H9 (cell line): Measurements from ENCODE around the gene PPP1R14B. TPM values are rescaled to one million over a fixed set of nuclear protein-coding genes. Genes with fewer than 3 reads are reported as not detected.

Experiments
- DNase-seq: peaks from one replicate; pipeline ENCODE4 v3.0.0-alpha.2; 2017
- H2AFZ ChIP-seq: one replicate; pipeline ENCODE4 v1.6.1; 2013; ENCODE audit warnings: mild to moderate bottlenecking, low read length, control low read depth, moderate library complexity
- H2AK5ac ChIP-seq: 2 replicates; pipeline ENCODE4 v1.6.1; 2013; ENCODE audit warnings: low read length, control low read depth, mixed read lengths; ENCODE audit not compliant: insufficient read length
- H2BK120ac ChIP-seq: one replicate; pipeline ENCODE4 v1.6.1; 2013; ENCODE audit warnings: low read depth, mild to moderate bottlenecking, low read length, control low read depth, inconsistent platforms; ENCODE audit not compliant: poor library complexity, severe bottlenecking
- H2BK12ac ChIP-seq: 2 replicates; pipeline ENCODE4 v1.6.1; 2013; ENCODE audit warnings: low read length, control low read depth, mixed read lengths, low read depth; ENCODE audit not compliant: insufficient read length
- H2BK15ac ChIP-seq: 2 replicates; pipeline ENCODE4 v1.6.1; 2013; ENCODE audit warnings: low read depth, low read length, control low read depth
- H2BK20ac ChIP-seq: one replicate; pipeline ENCODE4 v1.6.1; 2013; ENCODE audit warnings: low read depth, mild to moderate bottlenecking, low read length, control low read depth, inconsistent platforms; ENCODE audit not compliant: poor library complexity, severe bottlenecking
- H2BK5ac ChIP-seq: 2 replicates; pipeline ENCODE4 v1.6.1; 2013; ENCODE audit warnings: low read length, control low read depth, mixed read lengths; ENCODE audit not compliant: insufficient read length
- H3K14ac ChIP-seq: 2 replicates; pipeline ENCODE4 v1.6.1; 2013; ENCODE audit warnings: low read length, control low read depth; ENCODE audit not compliant: insufficient read depth
- H3K18ac ChIP-seq: 2 replicates; pipeline ENCODE4 v1.6.1; 2013; ENCODE audit warnings: low read depth, mild to moderate bottlenecking, mixed read lengths, low read length, control low read depth; ENCODE audit not compliant: insufficient read length
- H3K23ac ChIP-seq: 2 replicates; pipeline ENCODE4 v1.6.1; 2013; ENCODE audit warnings: low read length, control low read depth, mixed read lengths, low read depth; ENCODE audit not compliant: insufficient read length
- H3K23me2 ChIP-seq: 2 replicates; pipeline ENCODE4 v1.6.1; 2013; ENCODE audit warnings: low read depth, mild to moderate bottlenecking, mixed read lengths, low read length, control low read depth; ENCODE audit not compliant: insufficient read length, poor library complexity, severe bottlenecking
- H3K27ac ChIP-seq: 2 replicates; pipeline ENCODE4 v1.5.1; 2013; ENCODE audit warnings: low read length, control low read depth, mixed read lengths, low read depth; ENCODE audit not compliant: insufficient read length
- H3K27me3 ChIP-seq: 2 replicates; pipeline ENCODE4 v1.6.1; 2013; ENCODE audit warnings: low read length, control low read depth, inconsistent platforms; ENCODE audit not compliant: insufficient read depth
- H3K4ac ChIP-seq: 2 replicates; pipeline ENCODE4 v1.6.1; 2013; ENCODE audit warnings: low read depth, mild to moderate bottlenecking, control low read depth, inconsistent platforms, low read length, moderate library complexity
- H3K4me1 ChIP-seq: 2 replicates; pipeline ENCODE4 v1.6.1; 2013; ENCODE audit warnings: low read length, control low read depth, inconsistent platforms; ENCODE audit not compliant: insufficient read depth
- H3K4me2 ChIP-seq: 2 replicates; pipeline ENCODE4 v1.6.1; 2013; ENCODE audit warnings: low read length, control low read depth, mixed read lengths; ENCODE audit not compliant: insufficient read length, insufficient read depth
- H3K56ac ChIP-seq: 2 replicates; pipeline ENCODE4 v1.6.1; 2013; ENCODE audit warnings: low read depth, mild to moderate bottlenecking, mixed read lengths, low read length, control low read depth; ENCODE audit not compliant: insufficient read length
- H3K79me1 ChIP-seq: 2 replicates; pipeline ENCODE4 v1.6.1; 2013; ENCODE audit warnings: low read depth, mild to moderate bottlenecking, moderate library complexity, low read length, control low read depth, inconsistent platforms; ENCODE audit not compliant: insufficient read depth, poor library complexity, severe bottlenecking
- H3K79me2 ChIP-seq: 2 replicates; pipeline ENCODE4 v1.6.1; 2013; ENCODE audit warnings: low read length, control low read depth, inconsistent platforms; ENCODE audit not compliant: insufficient read depth
- H3K9ac ChIP-seq: 2 replicates; pipeline ENCODE4 v1.6.1; 2013; ENCODE audit warnings: low read length, control low read depth, mixed read lengths; ENCODE audit not compliant: insufficient read length; ENCODE audit errors: extremely low read depth
- H3K9me3 ChIP-seq: one replicate; pipeline ENCODE4 v1.6.1; 2013; ENCODE audit warnings: low read depth, low read length, inconsistent platforms; ENCODE audit not compliant: control insufficient read depth
- H3T11ph ChIP-seq: one replicate; pipeline ENCODE4 v1.6.1; 2013; ENCODE audit warnings: mild to moderate bottlenecking, low read length, control low read depth, inconsistent platforms
- H4K20me1 ChIP-seq: one replicate; pipeline ENCODE4 v1.6.1; 2013; ENCODE audit not compliant: control insufficient read depth, insufficient read length, insufficient read depth
- H4K5ac ChIP-seq: 2 replicates; pipeline ENCODE4 v1.6.1; 2013; ENCODE audit warnings: low read depth, mild to moderate bottlenecking, mixed read lengths, low read length, control low read depth; ENCODE audit not compliant: insufficient read length
- H4K8ac ChIP-seq: replicated peaks from 2 replicates; pipeline ENCODE4 v1.6.1; 2013; ENCODE audit warnings: low read length, control low read depth, mixed read lengths, low read depth; ENCODE audit not compliant: insufficient read length
- H4K91ac ChIP-seq: 2 replicates; pipeline ENCODE4 v1.6.1; 2013; ENCODE audit warnings: low read depth, mild to moderate bottlenecking, moderate library complexity, mixed read lengths, low read length, control low read depth; ENCODE audit not compliant: insufficient read length
- H3K27ac Mint-ChIP-seq, 3 experiments: 2 replicates in 2 of 3; 3 replicates in 1 of 3; pipeline ENCODE4 v1.8.0; 2020 to 2021; ENCODE audit warnings: mixed read lengths in 3 of 3, mild to moderate bottlenecking in 1 of 3, moderate library complexity in 1 of 3
- H3K27me3 Mint-ChIP-seq: 2 replicates; pipeline ENCODE4 v1.8.0; 2021; ENCODE audit warnings: low read depth, mild to moderate bottlenecking, moderate library complexity, mixed read lengths
- H3K36me3 Mint-ChIP-seq, 3 experiments: 2 replicates in 2 of 3; 3 replicates in 1 of 3; pipeline ENCODE4 v1.8.0; 2020 to 2021; ENCODE audit warnings: low read depth in 3 of 3, mixed read lengths in 3 of 3; ENCODE audit not compliant: insufficient read depth in 1 of 3
- H3K4me1 Mint-ChIP-seq, 2 experiments: 2 replicates each; pipeline ENCODE4 v1.8.0; 2020; ENCODE audit warnings: mixed read lengths in 2 of 2
- H3K4me3 Mint-ChIP-seq, 2 experiments: 2 replicates in 1 of 2; 3 replicates in 1 of 2; pipeline ENCODE4 v1.8.0; 2020 to 2021; ENCODE audit warnings: mild to moderate bottlenecking in 2 of 2, mixed read lengths in 2 of 2, moderate library complexity in 1 of 2
- H3K9me3 Mint-ChIP-seq, 2 experiments: 2 replicates in 1 of 2; 3 replicates in 1 of 2; pipeline ENCODE4 v1.8.0; 2020; ENCODE audit warnings: mild to moderate bottlenecking in 2 of 2, mixed read lengths in 2 of 2, moderate library complexity in 1 of 2
- WGBS: extraction: QIAGEN DNeasy Blood & Tissue Kit; methylation state at CpG from one replicate; pipeline ENCODE4 v1.1.7; 2013; ENCODE audit warnings: missing lambda C conversion rate, low lambda C conversion rate, mixed read lengths; ENCODE audit not compliant: insufficient read length; ENCODE audit errors: extremely low coverage; 5-methylcytosine and 5-hydroxymethylcytosine counted together
- total RNA-seq: library from RNA; stranded (reverse); gene quantifications from 2 replicates; pipeline ENCODE4 v1.2.1, GENCODE V29; 2021
- TF ChIP-seq, protein P1 (sequence below): fragments of 200-600 bp; sonication (generic); conservative IDR thresholded peaks from 3 replicates; pipeline ENCODE4 v1.8.0; 2021; ENCODE audit warnings: antibody characterized with exemption, mild to moderate bottlenecking

Gene PPP1R14B
- total RNA-seq, 1 experiment from 2014 or later: 358 TPM

DNA sequence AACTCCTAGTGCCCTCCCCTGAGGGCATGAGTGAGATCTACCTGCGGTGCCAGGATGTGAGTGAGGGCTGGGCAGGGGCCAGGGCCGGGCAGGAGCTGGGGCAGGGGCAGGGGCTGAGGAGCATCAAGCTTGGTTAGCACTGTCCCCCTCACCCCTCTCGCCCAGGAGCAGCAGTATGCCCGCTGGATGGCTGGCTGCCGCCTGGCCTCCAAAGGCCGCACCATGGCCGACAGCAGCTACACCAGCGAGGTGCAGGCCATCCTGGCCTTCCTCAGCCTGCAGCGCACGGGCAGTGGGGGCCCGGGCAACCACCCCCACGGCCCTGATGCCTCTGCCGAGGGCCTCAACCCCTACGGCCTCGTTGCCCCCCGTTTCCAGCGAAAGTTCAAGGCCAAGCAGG, 26.5 kb downstream of the PPP1R14B start:
- Histone ChIP-seq H4K5ac (no peak overlapping the region), H3K4ac (no peak overlapping the region), H2BK5ac (no peak overlapping the region), H3K14ac (no peak overlapping the region), H3K23ac (no peak overlapping the region), H3K4me2 (no peak overlapping the region), H2BK20ac (no peak overlapping the region), H4K8ac (no peak overlapping the region), H3K27me3 (no peaks in the 10 kb centered on the region), H3K23me2 (no peaks in the 10 kb centered on the region), H3K4me1 (no peaks in the 10 kb centered on the region), H4K91ac (no peak overlapping the region), H3K79me1 (no peaks in the 10 kb centered on the region), H3K56ac (no peak overlapping the region), H2BK15ac (no peak overlapping the region), H3T11ph (no peak overlapping the region), H3K27ac (no peak overlapping the region), H3K9me3 (no peaks in the 10 kb centered on the region), H3K79me2 (no peaks in the 10 kb centered on the region), H4K20me1 (no peaks in the 10 kb centered on the region), H2BK12ac (no peak overlapping the region), H2AFZ (no peak overlapping the region), H2AK5ac (no peak overlapping the region), H3K9ac (no peak overlapping the region), H3K18ac (no peak overlapping the region), H2BK120ac (no peak overlapping the region)
- DNase-seq: no peak
- TF ChIP-seq, protein P1, sequence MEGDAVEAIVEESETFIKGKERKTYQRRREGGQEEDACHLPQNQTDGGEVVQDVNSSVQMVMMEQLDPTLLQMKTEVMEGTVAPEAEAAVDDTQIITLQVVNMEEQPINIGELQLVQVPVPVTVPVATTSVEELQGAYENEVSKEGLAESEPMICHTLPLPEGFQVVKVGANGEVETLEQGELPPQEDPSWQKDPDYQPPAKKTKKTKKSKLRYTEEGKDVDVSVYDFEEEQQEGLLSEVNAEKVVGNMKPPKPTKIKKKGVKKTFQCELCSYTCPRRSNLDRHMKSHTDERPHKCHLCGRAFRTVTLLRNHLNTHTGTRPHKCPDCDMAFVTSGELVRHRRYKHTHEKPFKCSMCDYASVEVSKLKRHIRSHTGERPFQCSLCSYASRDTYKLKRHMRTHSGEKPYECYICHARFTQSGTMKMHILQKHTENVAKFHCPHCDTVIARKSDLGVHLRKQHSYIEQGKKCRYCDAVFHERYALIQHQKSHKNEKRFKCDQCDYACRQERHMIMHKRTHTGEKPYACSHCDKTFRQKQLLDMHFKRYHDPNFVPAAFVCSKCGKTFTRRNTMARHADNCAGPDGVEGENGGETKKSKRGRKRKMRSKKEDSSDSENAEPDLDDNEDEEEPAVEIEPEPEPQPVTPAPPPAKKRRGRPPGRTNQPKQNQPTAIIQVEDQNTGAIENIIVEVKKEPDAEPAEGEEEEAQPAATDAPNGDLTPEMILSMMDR: no peak
- H3K36me3 Mint-ChIP-seq: peaks cover 0 to 39% (median 17%) of the 10 kb centered on the region in 3 experiments; a peak in 5 of 7 replicates
- H3K4me1 Mint-ChIP-seq: peaks cover 6 to 9% of the 10 kb centered on the region in 2 experiments
- no peaks in the 10 kb centered on the region; the same call in 1 of the 2 replicates for H3K27me3 Mint-ChIP-seq
- no peak overlapping the region for H3K4me3 Mint-ChIP-seq
- no CpG with 5 or more reads among the region's 17 CpGs for WGBS
- H3K9me3 Mint-ChIP-seq: no peaks in the 10 kb centered on the region
- H3K27ac Mint-ChIP-seq: peak overlapping the region in 1 of 3 experiments; percentile 28; a peak in 1 of 7 replicates
